ENCODE data around the gene SLC8A2. TPM values are rescaled to one million over a fixed set of nuclear protein-coding genes. Genes with fewer than 3 reads are reported as not detected.

SLC8A2 gene
- total and polyA plus RNA-seq, 2 of the 4 experiments (the other 2 are of a cell fraction) = 0.05 TPM; not detected in 1

- Histone ChIP-seq H2AK9ac (replicated peaks; ENCODE audit: low read depth, low read length, poor library complexity) (no peak overlapping the region), H3K27ac (ENCODE audit: insufficient read depth, low read length) (no peak overlapping the region), H4K20me1 (ENCODE audit: insufficient read depth, low read length) (0 out of 2 replicates have a peak, but pooled peaks cover 7% of the 10 kb centered on the region), H2BK120ac (ENCODE audit: low read depth, low read length) (no peak overlapping the region), H3K56ac (ENCODE audit: extremely low read depth, insufficient read depth, low read length) (no peak overlapping the region), H3K4ac (ENCODE audit: low read depth, low read length) (no peak overlapping the region), H3K4me1 (ENCODE audit: control insufficient read depth, insufficient read depth, low read length) (no peaks in the 10 kb centered on the region), H3K14ac (replicated peaks; ENCODE audit: low read depth, low read length) (no peak overlapping the region), H3K36me3 (ENCODE audit: control insufficient read depth, insufficient read depth, low read length) (peaks cover 58% of the 10 kb centered on the region), H3K18ac (ENCODE audit: low read depth, low read length) (no peak overlapping the region), H3K9ac (ENCODE audit: low read depth, low read length) (no peak overlapping the region), H4K8ac (ENCODE audit: low read depth in 2 of 2, low read length in 2 of 2) (no peak overlapping the region), H4K91ac (ENCODE audit: insufficient read depth, low read depth, low read length) (no peak overlapping the region), H2AFZ (replicated peaks; ENCODE audit: low read length, poor library complexity) (no peak overlapping the region), H2BK20ac (ENCODE audit: low read depth, low read length) (no peak overlapping the region), H2BK5ac (ENCODE audit: low read depth, low read length, poor library complexity, severe bottlenecking) (no peak overlapping the region), H2BK15ac (ENCODE audit: low read depth, low read length) (no peak overlapping the region), H3K9me1 (ENCODE audit: insufficient read depth, low read length) (no peaks in the 10 kb centered on the region), H3K4me2 (ENCODE audit: low read depth, low read length) (no peak overlapping the region), H3K9me3 (ENCODE audit: control insufficient read depth, insufficient read depth, low read length) (no peaks in the 10 kb centered on the region), H3K27me3 (ENCODE audit: control insufficient read depth, insufficient read depth, low read length) (no peaks in the 10 kb centered on the region), H3K4me3 (ENCODE audit: insufficient read depth, low read depth, low read length) (no peak overlapping the region), H3K23ac (ENCODE audit: low read depth, low read length) (no peak overlapping the region), H2AK5ac (ENCODE audit: low read depth, low read length) (no peak overlapping the region), H4K5ac (ENCODE audit: low read depth, low read length) (no peak overlapping the region), H3K79me1 (ENCODE audit: low read depth in 1 of 2, low read length in 2 of 2) (no peaks in the 10 kb centered on the region)
- WGBS, 2 experiments (ENCODE audit: extremely low coverage in 2 of 2, insufficient read length in 1 of 2) = 93% methylated on average over 3 of the region's 6 CpGs; no CpG with 5 or more reads in 1 of the 2 experiments
- BruUV-seq (replicated peaks) = no TSS peak
- no peak for TF ChIP-seq BHLHE40 (IDR thresholded peaks at IDR 0.05; ENCODE audit: low read depth, low read length)
- no peak for TF ChIP-seq RFX5 (IDR thresholded peaks at IDR 0.05; ENCODE audit: low read depth, low read length)
- no peak for TF ChIP-seq CEBPB (IDR thresholded peaks at IDR 0.05; ENCODE audit: low read depth, low read length)
- no peak for TF ChIP-seq NFE2L2 (IDR thresholded peaks at IDR 0.05; ENCODE audit: low read depth, low read length)
- no peak for TF ChIP-seq FOS (IDR thresholded peaks at IDR 0.05; ENCODE audit: low read depth, low read length)
- TF ChIP-seq CTCF (conservative IDR thresholded peaks at IDR 0.05; ENCODE audit: low read depth, low read length) = no peak
- no peak for TF ChIP-seq CHD1 (IDR thresholded peaks at IDR 0.05; ENCODE audit: low read depth, low read length)
- no peak for TF ChIP-seq RAD21 (IDR thresholded peaks at IDR 0.05; ENCODE audit: low read length)
- no peak for TF ChIP-seq POLR2A (IDR thresholded peaks at IDR 0.05; ENCODE audit: low read depth, low read length)
- TF ChIP-seq SMC3 (IDR thresholded peaks at IDR 0.05; ENCODE audit: low read depth, low read length) = no peak
- no peak for TF ChIP-seq USF2 (IDR thresholded peaks at IDR 0.05; ENCODE audit: low read depth, low read length)
- TF ChIP-seq ELK1 (IDR thresholded peaks at IDR 0.05; ENCODE audit: borderline replicate concordance, low read depth, low read length) = no peak
- TF ChIP-seq MAFK (IDR thresholded peaks at IDR 0.05; ENCODE audit: low read depth, low read length) = no peak
- no peak for TF ChIP-seq RCOR1 (IDR thresholded peaks at IDR 0.05; ENCODE audit: insufficient replicate concordance, low read length)
- ChIA-PET CTCF (no interaction called here), POLR2A (ENCODE audit: unreplicated experiment) (no interaction called here)
- in situ Hi-C loops (cut with MboI; ENCODE audit: low sequenced_read_pairs) (no loop called here), dilution Hi-C loops (cut with HindIII; ENCODE audit: low sequenced_read_pairs, unreplicated experiment) (no loop called here), intact Hi-C loops (cut with micrococcal nuclease) (no loop called here)
- ATAC-seq (ENCODE audit: low read depth) (no peak), DNase-seq (no peak)
Observed at GRCh38 chr19:47380559-47380958, 91.1 kb downstream of the SLC8A2 start.

All from IMR-90 (cell line).